WERI-Rb-1 (cell line): Measurements from ENCODE around the gene MAGI1.

Experiments used
- DNase-seq: peaks from one replicate; pipeline ENCODE4 v3.0.0-alpha.2; 2020
- H3K27ac ChIP-seq: fragments of 250-450 bp; sonication (Bioruptor Pico); 2 replicates; pipeline ENCODE4 v1.5.1; 2020; ENCODE audit warnings: mild to moderate bottlenecking, moderate library complexity
- H3K27me3 ChIP-seq: fragments of 250-450 bp; sonication (Bioruptor Pico); 2 replicates; pipeline ENCODE4 v1.5.1; 2021; ENCODE audit warnings: mild to moderate bottlenecking, low read depth, moderate library complexity; ENCODE audit not compliant: insufficient read depth, severe bottlenecking
- H3K36me3 ChIP-seq: fragments of 250-450 bp; sonication (Bioruptor Pico); 2 replicates; pipeline ENCODE4 v1.5.1; 2020; ENCODE audit warnings: mild to moderate bottlenecking, moderate library complexity
- H3K4me3 ChIP-seq: 2 replicates; pipeline ENCODE4 v1.5.1; 2011; ENCODE audit warnings: low read depth, mild to moderate bottlenecking, control low read depth, low read length
- H3K9me3 ChIP-seq: fragments of 250-450 bp; sonication (Bioruptor Pico); 2 replicates; pipeline ENCODE4 v1.5.1; 2021; ENCODE audit warnings: mild to moderate bottlenecking, moderate library complexity; ENCODE audit not compliant: severe bottlenecking
- TF ChIP-seq, protein P1 (sequence below): IDR thresholded peaks from 2 replicates; pipeline ENCODE4 v1.5.1; 2011; ENCODE audit warnings: low read depth, mild to moderate bottlenecking, control low read depth, inconsistent platforms, low read length

MAGI1 gene

DNA sequence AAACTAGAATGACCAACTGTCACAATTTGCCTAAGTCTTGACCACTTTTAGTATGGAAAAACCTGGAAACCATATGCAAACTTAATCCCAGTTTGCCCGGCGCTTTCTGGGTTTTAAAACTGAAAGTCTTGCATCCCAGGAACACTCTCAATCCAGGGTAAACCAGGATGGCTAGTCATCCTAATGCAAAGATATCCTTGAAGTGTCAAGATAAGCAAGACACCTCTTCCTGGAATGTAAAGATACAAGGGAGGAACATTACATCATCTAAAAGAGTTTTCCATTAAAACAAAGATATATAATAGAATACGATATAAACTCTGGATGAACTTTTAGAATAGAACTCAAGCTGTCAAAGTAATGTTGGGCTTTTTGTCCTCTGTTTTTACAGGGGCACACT is 188.5 kb downstream of the MAGI1 start:
- DNase-seq, result no peak
- TF ChIP-seq, protein P1, sequence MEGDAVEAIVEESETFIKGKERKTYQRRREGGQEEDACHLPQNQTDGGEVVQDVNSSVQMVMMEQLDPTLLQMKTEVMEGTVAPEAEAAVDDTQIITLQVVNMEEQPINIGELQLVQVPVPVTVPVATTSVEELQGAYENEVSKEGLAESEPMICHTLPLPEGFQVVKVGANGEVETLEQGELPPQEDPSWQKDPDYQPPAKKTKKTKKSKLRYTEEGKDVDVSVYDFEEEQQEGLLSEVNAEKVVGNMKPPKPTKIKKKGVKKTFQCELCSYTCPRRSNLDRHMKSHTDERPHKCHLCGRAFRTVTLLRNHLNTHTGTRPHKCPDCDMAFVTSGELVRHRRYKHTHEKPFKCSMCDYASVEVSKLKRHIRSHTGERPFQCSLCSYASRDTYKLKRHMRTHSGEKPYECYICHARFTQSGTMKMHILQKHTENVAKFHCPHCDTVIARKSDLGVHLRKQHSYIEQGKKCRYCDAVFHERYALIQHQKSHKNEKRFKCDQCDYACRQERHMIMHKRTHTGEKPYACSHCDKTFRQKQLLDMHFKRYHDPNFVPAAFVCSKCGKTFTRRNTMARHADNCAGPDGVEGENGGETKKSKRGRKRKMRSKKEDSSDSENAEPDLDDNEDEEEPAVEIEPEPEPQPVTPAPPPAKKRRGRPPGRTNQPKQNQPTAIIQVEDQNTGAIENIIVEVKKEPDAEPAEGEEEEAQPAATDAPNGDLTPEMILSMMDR, result no peak
- Histone ChIP-seq H3K4me3 (no peak overlapping the region), H3K27me3 (no peaks in the 10 kb centered on the region), H3K9me3 (no peaks in the 10 kb centered on the region), H3K36me3 (no peaks in the 10 kb centered on the region), H3K27ac (no peak overlapping the region)

DNA sequence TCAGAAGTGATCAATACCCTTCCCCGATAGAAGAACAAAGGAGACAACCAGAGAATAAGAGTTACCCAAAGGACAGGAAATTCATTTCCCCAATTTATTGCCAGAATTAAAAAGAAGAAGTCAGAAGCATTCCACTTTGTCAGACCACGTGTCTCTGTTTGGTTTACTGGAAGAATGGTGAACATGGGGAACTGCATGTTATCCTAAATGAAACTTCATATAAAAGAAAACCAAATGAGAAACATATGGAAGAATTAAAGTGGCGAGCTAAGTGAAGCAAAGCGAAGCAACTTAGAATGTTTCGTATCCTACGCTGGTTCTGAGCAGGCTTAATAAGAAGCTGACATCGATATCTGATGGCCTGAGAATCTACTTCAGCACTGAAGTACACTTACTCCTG is 190.7 kb downstream of the MAGI1 start:
- TF ChIP-seq, protein P1, result no peak
- no peaks in the 10 kb centered on the region for H3K36me3 ChIP-seq
- no peaks in the 10 kb centered on the region for H3K27me3 ChIP-seq
- no peak overlapping the region for H3K4me3 ChIP-seq
- DNase-seq, result no peak
- no peak overlapping the region for H3K27ac ChIP-seq
- H3K9me3 ChIP-seq, result no peaks in the 10 kb centered on the region

DNA sequence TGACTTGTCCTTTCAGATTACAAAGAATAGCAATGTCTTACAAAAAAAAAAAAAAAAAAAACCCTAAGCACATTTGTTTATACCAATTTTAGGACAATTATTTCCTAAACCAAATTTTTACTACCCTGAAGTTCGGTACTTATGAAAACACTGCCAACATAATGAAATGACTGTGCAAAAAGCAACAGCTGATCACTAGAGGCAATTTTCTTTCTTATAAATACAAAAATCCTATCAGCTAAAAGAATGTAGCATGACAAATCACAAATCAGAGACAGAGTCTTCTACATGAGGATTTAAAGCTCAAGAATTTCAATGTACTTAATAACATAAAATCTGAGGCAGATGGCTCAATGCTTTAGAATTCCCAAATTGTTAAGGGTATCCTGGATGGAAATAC is 191.8 kb downstream of the MAGI1 start:
- TF ChIP-seq, protein P1, result no peak
- Histone ChIP-seq H3K27ac (no peak overlapping the region), H3K9me3 (no peaks in the 10 kb centered on the region), H3K4me3 (no peak overlapping the region), H3K27me3 (no peaks in the 10 kb centered on the region), H3K36me3 (no peaks in the 10 kb centered on the region)
- no peak for DNase-seq

DNA sequence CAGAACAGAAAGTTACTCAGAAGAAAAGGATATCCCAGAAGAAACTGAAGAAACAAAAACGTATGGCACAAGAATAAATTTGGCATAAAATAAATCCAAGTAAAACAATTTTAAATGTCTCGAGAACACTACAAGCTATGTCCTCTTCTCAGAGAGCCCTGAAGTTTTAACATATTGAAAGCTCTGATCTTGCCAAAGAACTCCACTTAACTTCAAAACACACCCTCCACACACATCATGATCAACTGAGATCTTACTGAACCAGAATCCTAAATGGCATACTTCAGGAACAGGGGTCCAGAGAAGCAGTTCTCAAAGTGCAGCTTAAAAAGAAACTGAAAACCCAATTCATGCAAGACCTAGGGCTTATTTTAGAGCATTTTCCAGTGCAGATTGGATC is 194.3 kb downstream of the MAGI1 start:
- Histone ChIP-seq H3K9me3 (no peaks in the 10 kb centered on the region), H3K36me3 (no peaks in the 10 kb centered on the region), H3K4me3 (no peak overlapping the region), H3K27me3 (no peaks in the 10 kb centered on the region), H3K27ac (no peak overlapping the region)
- TF ChIP-seq, protein P1, result no peak
- DNase-seq, result no peak

DNA sequence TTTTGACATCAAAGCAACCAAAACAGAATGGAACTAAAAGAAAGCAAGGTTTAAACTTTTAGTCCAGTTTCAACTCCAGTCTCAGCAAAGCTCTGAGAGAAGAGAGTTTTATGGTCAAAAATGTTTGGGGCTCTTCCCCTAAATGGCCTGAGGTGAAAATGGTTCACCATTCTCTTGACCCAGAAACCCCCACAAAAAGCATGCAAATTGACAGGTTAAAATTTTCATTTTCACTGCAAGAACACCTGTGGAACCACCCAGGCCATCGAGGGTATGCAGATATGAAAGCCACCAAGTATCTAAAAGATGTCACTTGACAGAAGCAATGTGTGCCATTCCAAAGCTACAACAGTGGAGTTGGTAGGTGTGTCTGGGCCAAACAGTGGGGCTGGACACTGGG is 195.0 kb downstream of the MAGI1 start:
- Histone ChIP-seq H3K27me3 (no peaks in the 10 kb centered on the region), H3K27ac (no peak overlapping the region), H3K36me3 (no peaks in the 10 kb centered on the region), H3K4me3 (no peak overlapping the region), H3K9me3 (no peaks in the 10 kb centered on the region)
- TF ChIP-seq, protein P1, result no peak
- no peak for DNase-seq

DNA sequence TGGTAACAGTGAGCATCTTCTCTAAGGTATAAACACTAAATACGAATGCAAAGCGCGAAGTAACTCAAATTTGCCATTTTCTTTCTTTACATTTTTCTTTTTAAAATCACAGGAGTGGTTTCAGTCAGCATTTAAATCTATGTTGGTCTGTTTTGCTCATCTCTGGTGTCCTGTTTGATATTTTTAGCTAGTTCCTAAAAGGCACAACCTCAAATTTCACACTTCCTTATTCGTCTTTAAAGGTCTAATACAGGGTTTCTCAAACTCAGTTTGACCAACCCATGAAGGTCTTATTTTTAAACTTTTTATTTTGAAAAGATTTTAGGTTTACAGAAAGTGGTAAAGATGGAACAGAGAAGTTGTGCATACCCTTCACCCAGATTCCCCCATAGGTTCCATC is 201.1 kb downstream of the MAGI1 start:
- Histone ChIP-seq H3K9me3 (no peaks in the 10 kb centered on the region), H3K27ac (no peak overlapping the region), H3K36me3 (no peaks in the 10 kb centered on the region), H3K4me3 (no peak overlapping the region), H3K27me3 (no peaks in the 10 kb centered on the region)
- no peak for DNase-seq
- TF ChIP-seq, protein P1, result no peak
